Measurements from ENCODE around the gene AGBL4.
A peak's percentile ranks its signal among the peaks of the same experiment; 100 is the strongest.
"Not testable (repeated sequence)": the region's sequence is repeated elsewhere in the genome, so short reads cannot be mapped to it uniquely, and the experiment has no call there.

The AGBL4 gene

DNA sequence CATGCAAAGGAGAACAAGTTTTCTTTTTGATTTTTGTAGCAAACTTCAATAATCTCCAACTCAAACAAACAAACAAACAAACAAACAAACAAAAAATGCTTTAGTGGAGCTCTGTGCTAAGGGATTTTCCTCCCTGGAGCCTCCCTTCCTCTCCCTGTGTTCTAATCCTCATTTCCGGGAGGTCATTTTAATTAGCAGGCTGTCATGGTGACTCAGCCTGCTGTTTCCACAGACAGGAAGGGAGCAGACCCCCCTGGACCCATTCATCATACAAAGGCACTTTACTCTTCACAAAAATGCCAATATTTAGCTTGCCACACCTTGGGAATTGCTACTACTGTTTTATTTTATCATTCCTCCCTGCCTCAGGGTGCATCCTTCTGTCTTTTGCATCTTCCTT is 1490.8 kb downstream of the AGBL4 start:
- DNase-seq (ENCODE audit: low spot score) = no peak

DNA sequence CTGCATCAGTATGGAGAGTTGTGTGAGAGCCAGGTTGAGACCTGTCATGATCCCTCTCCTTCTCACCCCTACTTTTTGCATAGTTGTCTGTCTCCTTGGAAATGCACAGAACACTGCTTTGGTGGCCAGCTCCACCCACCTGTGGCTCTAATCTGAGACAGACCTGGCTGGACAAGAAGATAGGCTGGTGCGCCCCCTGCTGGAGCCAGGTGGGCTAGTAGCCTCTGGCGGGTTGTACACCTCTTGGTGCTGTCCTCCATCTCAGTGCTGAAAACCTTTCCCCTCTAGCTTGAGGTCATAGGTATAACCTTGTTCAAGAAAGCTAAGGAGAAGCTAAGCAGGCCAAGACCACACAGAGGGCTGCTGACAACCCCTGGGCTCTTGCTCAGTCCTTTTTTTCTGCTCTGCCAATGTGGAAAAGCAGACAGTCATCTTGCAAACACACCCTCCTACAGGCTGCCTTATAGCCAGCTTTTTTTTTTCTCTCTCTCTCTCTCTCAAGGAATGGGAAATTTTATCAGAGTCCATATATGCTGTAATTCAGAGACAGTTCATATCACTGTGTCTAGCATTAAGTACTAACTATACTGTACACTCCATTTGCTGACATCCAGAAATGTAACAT is 1492.9 kb downstream of the AGBL4 start:
- peak; percentile 68 for DNase-seq (ENCODE audit: low spot score)

DNA sequence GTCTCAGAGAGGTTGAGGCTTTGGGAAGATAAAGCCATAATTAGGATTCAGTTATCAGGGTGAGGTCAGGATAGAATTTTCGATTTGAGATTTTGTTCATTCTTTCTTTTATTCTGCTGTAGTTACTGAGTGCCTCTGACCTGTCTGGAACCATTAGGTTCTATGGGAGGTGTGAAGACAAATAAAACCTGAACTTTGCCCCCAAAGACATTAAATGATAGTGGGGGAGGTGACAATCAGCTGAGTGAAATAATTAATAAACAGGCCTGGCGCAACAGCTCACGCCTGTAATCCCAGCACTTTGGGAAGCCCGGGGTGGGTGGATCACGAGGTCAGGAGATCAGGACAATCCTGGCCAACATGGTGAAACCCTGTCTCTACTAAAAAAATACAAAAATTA is 1496.7 kb downstream of the AGBL4 start:
- DNase-seq (ENCODE audit: low spot score) = no peak

DNA sequence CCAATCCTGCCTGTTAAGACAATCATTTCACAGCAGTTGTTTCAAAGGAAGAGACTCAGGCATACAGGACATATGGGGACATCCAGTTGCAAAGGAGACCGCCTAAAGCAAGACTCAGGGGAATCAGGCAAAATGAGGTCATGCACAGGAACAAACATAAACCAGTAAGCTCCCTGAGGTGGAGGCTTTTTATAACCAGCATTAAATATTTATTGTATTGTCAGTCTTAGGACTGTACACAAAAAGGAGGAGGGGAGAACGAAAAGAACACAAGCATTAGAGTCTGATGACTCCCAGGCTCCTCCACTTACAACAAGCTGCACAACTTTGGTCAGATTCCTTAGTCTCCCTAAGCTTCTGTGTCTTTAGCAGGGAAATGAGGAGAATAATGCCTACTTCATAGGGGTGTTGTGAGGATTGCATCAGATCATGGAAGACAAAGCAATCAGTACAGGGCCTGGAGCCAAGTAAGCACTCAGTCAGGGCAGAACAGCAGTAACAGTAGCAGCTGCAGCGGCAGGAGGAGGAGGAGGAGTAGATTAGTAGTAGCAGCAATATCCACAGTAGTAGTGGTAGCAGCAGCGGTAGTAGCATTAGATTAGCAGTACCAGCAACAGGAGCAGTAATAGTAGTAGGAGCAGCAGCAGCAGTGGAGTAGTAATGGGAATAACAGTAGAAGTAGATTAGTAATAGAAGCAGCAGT is 1497.6 kb downstream of the AGBL4 start:
- DNase-seq (ENCODE audit: low spot score) = peak; percentile 91

DNA sequence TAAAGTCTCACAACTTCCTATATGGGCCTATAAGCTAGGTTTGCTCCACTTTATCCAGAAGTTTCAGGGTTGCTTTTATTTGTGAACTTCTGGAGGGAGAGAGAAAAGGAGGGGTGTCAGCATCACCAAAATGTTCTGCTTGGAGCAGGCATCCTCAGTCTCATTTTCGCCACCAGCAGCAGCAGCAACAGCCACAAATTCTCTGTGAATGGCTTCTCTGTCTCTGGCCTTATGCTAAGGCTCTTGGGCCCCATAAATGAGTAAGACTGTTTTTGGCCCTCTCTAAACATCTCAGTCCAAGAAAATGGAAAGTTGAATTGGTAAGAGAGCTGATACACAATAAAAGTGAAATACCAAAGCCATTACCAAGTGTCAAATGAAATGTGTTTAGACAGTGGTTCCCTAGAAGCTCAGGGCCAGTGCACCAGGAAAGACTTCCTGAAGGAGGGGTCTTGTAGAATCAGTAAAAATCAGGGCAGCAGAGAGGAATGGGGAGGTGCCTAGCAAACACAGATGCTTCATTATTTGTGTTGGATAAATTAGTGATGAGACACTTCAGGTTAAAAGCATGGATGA is 1498.8 kb downstream of the AGBL4 start:
- peak; percentile 76 for DNase-seq (ENCODE audit: low spot score)

DNA sequence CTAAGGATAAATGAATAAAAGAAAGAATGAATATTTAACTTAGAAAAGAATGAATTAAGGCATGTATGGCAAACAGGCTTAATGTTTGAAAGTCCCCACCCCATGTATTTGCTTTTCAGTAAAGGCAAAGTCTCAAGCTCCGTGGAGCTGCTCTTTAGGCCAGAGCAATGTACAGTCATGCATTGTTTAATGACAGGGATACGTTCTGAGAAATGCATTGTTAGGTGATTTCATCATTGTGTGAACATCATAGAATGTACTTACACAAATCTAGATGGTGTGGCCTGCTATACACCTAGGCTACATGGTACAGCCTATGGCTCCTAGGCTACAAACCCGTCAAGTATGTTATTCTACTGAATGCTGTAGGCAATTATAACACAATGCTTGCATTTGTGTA is 1500.2 kb downstream of the AGBL4 start:
- no peak for DNase-seq (ENCODE audit: low spot score)

DNA sequence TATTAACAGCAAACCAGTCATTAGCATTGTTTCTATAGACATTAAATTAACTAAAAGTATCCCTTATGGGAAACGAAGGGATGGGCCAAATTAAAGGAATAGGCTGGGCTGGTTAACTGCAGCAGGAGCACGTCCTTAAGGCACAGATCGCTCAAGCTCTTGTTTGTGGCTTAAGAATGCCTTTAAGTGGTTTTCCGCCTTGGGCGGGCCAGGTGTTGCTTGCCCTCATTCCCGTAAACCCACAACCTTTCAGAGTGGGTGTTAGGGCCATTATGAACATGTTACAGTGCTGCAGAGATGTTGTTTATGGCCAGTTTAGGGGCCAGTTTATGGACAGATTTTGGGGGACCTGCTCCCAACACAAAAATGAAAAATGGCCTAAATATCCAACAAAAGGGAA is 1503.9 kb downstream of the AGBL4 start:
- not testable (repeated sequence) for DNase-seq (ENCODE audit: low spot score)

DNA sequence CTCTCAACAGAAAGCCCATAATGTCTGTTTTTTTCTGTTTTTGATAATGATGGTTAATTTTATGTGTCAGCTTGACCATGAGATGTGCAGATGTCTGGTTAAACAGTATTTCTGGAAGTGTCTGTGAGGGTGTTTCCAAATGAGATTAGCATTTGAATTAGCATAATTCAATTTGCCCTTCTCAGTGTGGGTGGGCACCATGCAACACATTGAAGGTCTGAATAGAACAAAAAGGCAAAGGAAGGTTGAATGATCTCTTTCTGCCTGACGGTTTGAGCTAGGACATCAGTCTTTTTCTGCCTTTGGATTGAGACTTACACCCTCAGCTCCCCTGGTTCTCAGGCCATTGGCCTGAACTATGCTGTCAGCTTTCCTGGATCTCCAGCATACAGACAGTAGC is 1516.9 kb downstream of the AGBL4 start:
- DNase-seq (ENCODE audit: low spot score) = no peak

DNA sequence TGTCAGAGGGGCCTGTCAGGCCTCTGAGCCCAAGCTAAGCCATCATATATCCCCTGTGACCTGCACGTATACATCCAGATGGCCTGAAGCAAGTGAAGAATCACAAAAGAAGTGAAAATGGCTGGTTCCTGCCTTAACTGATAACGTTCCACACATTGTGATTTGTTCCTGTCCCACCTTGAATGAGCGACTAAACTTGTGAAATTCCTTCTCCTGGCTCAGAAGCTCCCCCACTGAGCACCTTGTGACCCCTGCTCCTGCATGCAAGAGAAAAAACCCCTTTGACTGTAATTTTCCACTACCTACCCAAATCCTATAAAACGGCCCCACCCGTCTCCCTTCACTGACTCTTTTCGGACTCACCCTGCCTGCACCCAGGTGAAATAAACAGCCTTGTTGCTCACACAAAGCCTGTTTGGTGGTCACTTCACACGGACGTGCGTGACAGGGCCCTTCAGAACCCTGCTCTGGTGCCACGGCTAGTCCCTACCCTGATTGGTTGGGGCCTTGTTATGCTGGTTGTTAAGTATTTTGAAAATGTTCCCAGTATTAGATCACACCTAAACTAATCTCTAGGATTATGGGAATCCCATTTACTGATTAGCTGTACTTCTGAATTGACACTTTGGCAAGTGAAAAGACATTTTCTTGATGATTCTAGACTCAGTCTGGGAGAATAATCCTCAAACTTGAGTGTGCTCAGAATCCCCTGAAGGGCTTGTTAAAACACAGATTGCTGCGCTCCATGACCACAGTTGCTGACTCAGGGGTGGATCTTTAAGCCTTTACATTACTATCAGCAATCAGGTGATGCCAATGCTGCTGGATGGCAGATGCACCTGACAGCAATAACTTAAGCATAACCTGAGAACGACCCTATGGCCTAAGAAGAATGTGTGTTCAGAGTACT is 1523.0 kb downstream of the AGBL4 start:
- DNase-seq (ENCODE audit: low spot score) = no peak

DNA sequence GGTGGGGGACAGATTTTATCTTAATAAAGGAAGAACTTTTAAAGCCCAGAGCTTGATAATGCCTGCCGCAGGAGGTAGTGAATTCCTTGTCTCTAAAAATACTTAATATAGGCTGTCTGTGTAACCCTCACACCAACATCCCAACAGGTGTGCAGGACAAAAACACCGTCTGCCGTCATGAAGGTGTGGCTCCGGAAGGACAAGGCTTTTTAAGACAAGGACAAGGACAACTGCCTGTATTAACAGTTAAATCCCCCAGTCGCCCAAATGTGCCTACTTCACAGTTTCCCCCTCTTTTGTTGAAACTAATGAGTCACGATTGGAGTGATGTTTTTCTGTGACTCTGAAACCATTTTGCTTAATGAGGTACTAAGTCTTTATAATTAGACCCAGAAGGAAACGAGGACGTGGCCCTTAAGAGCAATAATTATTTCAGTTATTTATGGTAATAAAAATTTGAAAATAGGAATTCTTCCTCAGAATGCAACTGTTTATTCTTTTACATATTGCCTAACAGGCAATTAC is 1524.5 kb downstream of the AGBL4 start:
- no peak for DNase-seq (ENCODE audit: low spot score)

DNA sequence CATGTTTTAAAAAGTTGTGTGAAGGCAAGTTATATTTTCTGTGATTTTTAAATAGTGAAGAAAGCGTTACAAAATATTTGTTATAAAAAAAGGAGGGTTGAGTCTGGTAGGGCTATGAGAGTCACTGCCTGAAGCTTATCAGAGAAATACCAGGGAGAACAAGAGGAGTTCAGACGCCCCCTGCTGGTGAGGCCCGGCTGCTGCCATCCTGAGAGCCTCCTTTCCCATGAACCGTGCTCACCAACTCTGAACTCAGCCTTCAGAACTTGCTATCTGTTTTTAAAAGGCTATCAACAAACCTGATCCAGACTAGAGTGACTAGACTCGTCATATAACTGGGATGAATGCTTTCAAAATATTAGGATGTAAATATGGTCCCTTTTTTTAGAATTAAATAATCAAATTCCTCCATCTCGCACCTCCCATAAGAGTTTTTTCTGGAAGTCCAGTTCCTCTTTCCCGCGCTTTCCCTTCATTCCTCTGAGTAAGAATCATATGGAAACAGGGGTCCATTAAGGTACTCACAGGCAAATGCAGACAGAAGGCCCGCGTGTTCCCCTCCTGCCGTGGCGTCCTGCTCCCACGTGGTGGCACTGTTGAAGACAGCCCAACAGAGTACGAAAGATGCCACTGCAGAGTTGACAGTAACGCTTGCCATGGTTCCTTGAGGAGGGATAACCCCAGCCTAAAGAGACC is 1525.5 kb downstream of the AGBL4 start:
- DNase-seq (ENCODE audit: low spot score) = peak; percentile 84

DNA sequence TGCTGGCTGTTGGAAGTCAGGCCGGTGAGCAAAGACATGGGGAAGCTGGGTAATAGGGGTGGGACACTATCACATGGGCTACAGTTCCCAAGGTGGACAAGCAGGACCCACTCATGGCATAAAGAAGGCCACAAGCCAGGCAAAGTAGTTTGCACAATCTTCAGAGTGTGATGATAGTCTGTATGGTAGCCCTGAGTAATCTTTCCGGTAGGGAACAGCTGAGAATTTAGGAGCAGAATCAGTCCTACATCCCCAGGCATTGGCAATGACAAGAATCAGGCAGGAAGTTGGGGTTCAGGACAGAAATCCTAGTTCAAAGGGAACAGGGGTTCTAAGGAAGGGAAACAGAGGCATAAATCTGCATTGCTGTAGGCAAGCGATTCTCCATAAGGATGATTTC is 1527.8 kb downstream of the AGBL4 start:
- no peak for DNase-seq (ENCODE audit: low spot score)

DNA sequence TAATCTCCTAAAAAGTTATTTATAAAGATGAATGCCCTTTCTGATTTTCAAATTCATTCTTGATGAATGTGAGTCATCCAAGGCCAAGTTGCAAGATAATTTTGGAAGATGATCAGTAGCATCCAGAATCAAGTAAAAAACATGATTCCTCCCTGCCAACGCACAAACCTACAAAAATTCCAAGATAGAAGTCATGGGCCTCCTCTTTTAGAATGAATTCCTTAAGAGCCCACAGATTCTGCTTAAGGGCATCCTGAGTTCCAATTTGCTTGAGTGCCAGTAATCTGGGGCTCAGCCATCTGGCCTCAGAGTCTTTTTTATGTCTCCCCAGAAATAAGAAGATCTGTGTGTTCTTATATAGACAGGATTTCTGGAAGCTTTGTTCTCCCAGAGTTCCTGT is 1528.6 kb downstream of the AGBL4 start:
- no peak for DNase-seq (ENCODE audit: low spot score)

DNA sequence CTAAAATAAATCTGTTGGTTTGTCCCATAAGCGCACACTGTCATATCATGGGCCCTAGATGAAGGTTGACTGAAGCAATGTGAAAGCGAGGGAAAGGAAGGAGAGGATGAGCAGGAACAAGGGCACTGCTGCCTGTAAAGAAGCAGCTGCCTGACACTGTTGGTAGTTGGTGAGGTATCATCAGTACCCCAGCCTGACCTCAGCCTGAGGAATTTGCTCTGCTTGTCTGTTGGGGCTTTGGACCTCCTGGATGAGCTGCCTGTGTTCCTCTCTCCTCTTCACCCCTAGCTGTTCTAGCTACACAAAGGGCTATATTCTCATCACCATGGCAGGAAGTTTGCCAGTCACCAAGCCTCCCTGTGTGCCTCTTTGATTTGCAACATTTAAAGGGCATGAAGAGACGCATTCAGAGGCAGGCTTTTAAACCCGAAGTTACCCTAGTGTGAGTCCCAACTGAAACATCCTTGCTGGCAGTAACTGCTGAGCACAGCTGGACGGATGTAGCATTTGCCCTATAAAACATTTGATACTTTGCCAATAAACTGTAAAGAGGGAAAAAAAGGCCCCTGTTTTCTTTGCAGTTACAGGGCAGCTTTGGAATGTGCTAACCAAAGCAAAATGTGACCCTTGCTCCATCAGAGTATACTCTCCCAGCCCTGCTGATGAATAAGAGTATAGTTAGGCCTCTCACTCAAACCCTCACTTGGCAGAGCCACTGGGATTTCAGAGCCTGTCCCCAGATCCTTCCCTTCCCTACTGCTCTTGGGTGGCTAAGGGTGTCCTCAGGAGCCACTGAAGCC is 1529.6 kb downstream of the AGBL4 start:
- peak; percentile 98 for DNase-seq (ENCODE audit: low spot score)

DNA sequence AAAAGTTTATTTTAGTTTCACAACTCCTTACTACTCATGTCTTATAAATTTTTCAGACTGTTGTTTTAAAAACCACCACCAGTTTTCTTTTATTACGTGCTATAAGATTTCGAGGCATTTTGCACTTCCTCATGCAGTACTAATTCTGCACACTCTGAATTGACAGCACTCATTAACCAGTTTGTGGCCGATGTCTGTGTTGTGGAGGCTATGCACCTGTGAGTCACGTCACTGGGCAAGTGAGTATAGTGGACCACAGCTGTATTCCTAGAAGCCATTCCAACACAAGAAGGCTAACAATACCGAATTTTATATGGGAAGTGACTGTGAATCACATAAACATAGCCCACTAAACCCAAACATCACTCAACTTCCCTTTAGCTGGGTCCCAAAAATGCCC is 1530.7 kb downstream of the AGBL4 start:
- DNase-seq (ENCODE audit: low spot score) = no peak

DNA sequence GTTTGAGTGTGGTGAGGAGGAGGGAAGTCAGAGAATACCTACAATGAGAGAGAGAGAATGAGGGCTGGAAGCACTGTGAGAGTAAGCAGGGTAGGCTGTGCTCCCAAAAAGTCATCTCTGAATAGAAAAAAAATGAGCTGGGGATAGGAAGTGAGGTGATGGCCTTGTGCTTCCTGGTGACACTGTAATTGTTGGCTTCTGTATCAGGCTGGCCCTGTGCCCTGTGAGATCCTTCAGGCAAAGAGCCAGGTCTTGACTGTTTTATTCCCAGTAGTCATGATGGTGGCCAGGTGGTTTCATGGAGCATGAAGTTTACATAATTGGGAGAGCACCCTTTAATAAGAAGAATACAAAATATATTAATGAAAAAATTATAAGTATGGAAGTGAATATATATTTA is 1531.4 kb downstream of the AGBL4 start:
- no peak for DNase-seq (ENCODE audit: low spot score)

DNA sequence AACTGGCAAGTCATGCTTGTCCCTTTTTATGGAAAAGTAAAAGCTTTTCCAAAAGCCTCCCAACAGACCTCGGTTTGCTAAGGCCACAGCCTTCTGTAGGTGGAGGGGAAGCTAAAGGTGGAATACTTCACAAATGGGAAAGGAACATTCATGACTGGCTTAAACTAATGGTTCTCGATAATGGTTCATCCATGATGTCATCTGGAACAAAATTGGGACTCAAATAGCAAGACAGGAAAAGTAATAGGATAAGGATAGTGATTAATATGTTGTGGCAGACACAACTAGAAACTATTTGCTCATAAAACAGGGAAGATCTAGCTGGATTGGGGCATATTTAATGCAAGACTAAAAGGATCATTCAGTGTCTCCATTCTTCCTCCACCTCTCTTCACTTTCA is 1535.0 kb downstream of the AGBL4 start:
- DNase-seq (ENCODE audit: low spot score) = no peak
